K562 (cell line): ENCODE data around the gene UBTD1. TPM values are rescaled to one million over a fixed set of nuclear protein-coding genes. Genes with fewer than 3 reads are reported as not detected.

ENCODE experiments used
- ATAC-seq: fragments of 200-7000 bp; cut with Tn5 transposase; 3 replicates; pipeline ENCODE4 v1.9.1; 2020; ENCODE audit warnings: moderate library complexity
- BruUV-seq: library from RNA; stranded (reverse); fragments of 400-500 nt; replicated peaks from 2 replicates; lab custom pipeline; 2021; lab: Mats Ljungman, UMichigan
- CTCF ChIA-PET: fragments of 300-600 bp; formaldehyde crosslinking; extraction: SDS; loops from one replicate; lab custom pipeline; 2021; ENCODE audit warnings: low intra/inter-chr PET ratio; lab: Yijun Ruan, JAX
- POLR2A ChIA-PET: fragments of 300-600, 350-650 bp; sonication (Branson Sonifier 250); formaldehyde crosslinking; extraction: SDS; loops from one replicate; lab custom pipeline; 2021; ENCODE audit warnings: antibody characterized with exemption, inconsistent platforms; lab: Yijun Ruan, JAX
- DNase-seq, 4 experiments: peaks; one replicate each; pipeline versions ENCODE4 v3.0.0 to v3.0.0-alpha.2; 2011 to 2018; ENCODE audit warnings: low spot score in 3 of 4, mixed read lengths in 3 of 4; ENCODE audit errors: extremely low read depth in 1 of 4
- FAIRE-seq: peaks from 2 replicates; lab custom pipeline; 2011; peaks lifted over from hg19 to GRCh38; lab: Jason Lieb, UNC
- H2AFZ ChIP-seq: 2 replicates; pipeline ENCODE4 v1.6.0; 2011; ENCODE audit warnings: low read depth, low read length, control low read depth, inconsistent platforms
- H3K27ac ChIP-seq: fragments of 200-600 bp; 3 replicates; pipeline ENCODE4 v1.8.0; 2011; ENCODE audit warnings: low read depth, mild to moderate bottlenecking, control low read depth, inconsistent platforms, low read length, moderate library complexity, mixed read lengths; ENCODE audit errors: extremely low read depth
- H3K27me3 ChIP-seq, 2 experiments: fragments of 300-600 bp in 1 of 2; 2 replicates in 1 of 2; 3 replicates in 1 of 2; pipeline versions ENCODE4 v1.6.0 to v1.8.0; 2011; ENCODE audit warnings: inconsistent platforms in 2 of 2, low read length in 2 of 2, mild to moderate bottlenecking in 1 of 2, mixed read lengths in 1 of 2, moderate library complexity in 1 of 2; ENCODE audit not compliant: control insufficient read depth in 2 of 2, insufficient read depth in 2 of 2
- H3K36me3 ChIP-seq: fragments of 300-600 bp; 3 replicates; pipeline ENCODE4 v1.8.0; 2011; ENCODE audit warnings: mild to moderate bottlenecking, low read length, inconsistent platforms; ENCODE audit not compliant: control insufficient read depth, insufficient read depth
- H3K4me1 ChIP-seq, 2 experiments: fragments of 200-600 bp in 1 of 2; replicated peaks in 1 of 2; 2 replicates in 1 of 2; 3 replicates in 1 of 2; pipeline versions ENCODE4 v1.5.1 to v1.8.0; 2011; ENCODE audit warnings: inconsistent platforms in 2 of 2, low read length in 2 of 2, mild to moderate bottlenecking in 1 of 2, mixed read lengths in 1 of 2, moderate library complexity in 1 of 2; ENCODE audit not compliant: control insufficient read depth in 2 of 2, insufficient read depth in 2 of 2
- H3K4me2 ChIP-seq: 2 replicates; pipeline ENCODE4 v1.6.1; 2011; ENCODE audit warnings: low read length, control low read depth, inconsistent platforms, mixed read lengths; ENCODE audit not compliant: insufficient read depth
- H3K4me3 ChIP-seq: fragments of 200-600 bp; sonication (generic), shearing (Covaris generic); 2 replicates; pipeline ENCODE4 v1.5.1; 2016; ENCODE audit warnings: control low read depth, inconsistent platforms
- H3K79me2 ChIP-seq: fragments of 200-600 bp; 3 replicates; pipeline ENCODE4 v1.8.0; 2011; ENCODE audit warnings: low read length, inconsistent platforms; ENCODE audit not compliant: control insufficient read depth, insufficient read depth
- H3K9ac ChIP-seq, 2 experiments: 2 replicates each; pipeline versions ENCODE4 v1.6.0 to v1.6.1; 2011; ENCODE audit warnings: low read depth in 2 of 2, low read length in 2 of 2, control low read depth in 1 of 2, inconsistent platforms in 1 of 2, mild to moderate bottlenecking in 1 of 2, mixed read lengths in 1 of 2; ENCODE audit not compliant: insufficient read depth in 1 of 2
- H3K9me1 ChIP-seq: one replicate; pipeline ENCODE4 v1.6.0; 2011; ENCODE audit warnings: inconsistent platforms, mild to moderate bottlenecking, low read length, moderate library complexity; ENCODE audit not compliant: control insufficient read depth, insufficient read depth
- H3K9me3 ChIP-seq: replicated peaks from 2 replicates; pipeline ENCODE4 v1.5.1; 2011; ENCODE audit warnings: low read depth, low read length, inconsistent platforms; ENCODE audit not compliant: control insufficient read depth, insufficient read depth
- H4K20me1 ChIP-seq: replicated peaks from 2 replicates; pipeline ENCODE4 v1.6.1; 2011; ENCODE audit warnings: low read length, inconsistent platforms, mixed read lengths; ENCODE audit not compliant: control insufficient read depth, insufficient read depth
- ADNP ChIP-seq: fragments of 200-800 bp; sonication (Bioruptor generic); IDR thresholded peaks from 2 replicates; pipeline ENCODE4 v1.6.1; 2016; ENCODE audit warnings: missing genetic modification characterization, missing compliant biosample characterization
- CHD1 ChIP-seq: fragments of 200-600 bp; sonication (generic); IDR thresholded peaks from one replicate; pipeline ENCODE4 v1.6.1; 2012; ENCODE audit warnings: mild to moderate bottlenecking, moderate library complexity, low read length, inconsistent platforms
- GTF2E2 ChIP-seq: fragments of 200-800 bp; sonication (Bioruptor generic); IDR thresholded peaks from 2 replicates; pipeline ENCODE4 v1.6.1; 2016; ENCODE audit warnings: missing genetic modification characterization, missing compliant biosample characterization
- LCOR ChIP-seq: sonication (generic); formaldehyde crosslinking; IDR thresholded peaks from 2 replicates; pipeline ENCODE4 v1.8.0; 2022; ENCODE audit warnings: mild to moderate bottlenecking, missing genetic modification reagents
- NR0B1 ChIP-seq: fragments of 450-650 bp; IDR thresholded peaks from one replicate; pipeline ENCODE4 v1.6.1; 2018; ENCODE audit warnings: mild to moderate bottlenecking, moderate library complexity; ENCODE audit not compliant: partially characterized antibody
- NR2C2 ChIP-seq, 2 experiments: fragments of 200-800 bp in 1 of 2; sonication (Bioruptor generic) in 1 of 2; sonication (generic) in 1 of 2; formaldehyde crosslinking in 1 of 2; IDR thresholded peaks; 2 replicates each; pipeline versions ENCODE4 v1.6.1 to v1.8.0; 2016 to 2022; ENCODE audit warnings: mild to moderate bottlenecking in 1 of 2, missing compliant biosample characterization in 1 of 2, missing genetic modification characterization in 1 of 2, missing genetic modification reagents in 1 of 2
- RBM22 ChIP-seq: fragments of 200-400 bp; formaldehyde crosslinking; IDR thresholded peaks from 2 replicates; pipeline ENCODE4 v1.6.1; 2018; ENCODE audit warnings: low read length, low read depth; ENCODE audit not compliant: poor library complexity, severe bottlenecking
- WGBS: fragments of 100-300 bp; shearing (Covaris generic); methylation state at CpG from one replicate; pipeline ENCODE4 v1.1.6; 2016; ENCODE audit warnings: low coverage, mixed read lengths; ENCODE audit not compliant: insufficient coverage; ENCODE audit errors: missing lambda C conversion rate; 5-methylcytosine and 5-hydroxymethylcytosine counted together
- in situ Hi-C: fragments of 300-500 bp; cut with MboI; formaldehyde crosslinking; loops from 4 replicates; pipeline ENCODE4 v1.15.0; 2018; ENCODE audit warnings: inconsistent platforms, mixed read lengths
- intact Hi-C: fragments of 100-400 bp; cut with micrococcal nuclease; formaldehyde crosslinking; loops from 2 replicates; pipeline ENCODE4 v1.14.2; 2022
- polyA plus RNA-seq, 8 experiments: library from polyadenylated mRNA; depleted of rRNA in 4 of 8; stranded (reverse) in 5 of 8; unstranded in 3 of 8; fragments of >200 nt; fragmentation: Nextera tagmentation in 2 of 8; fragmentation: Illumina TruSeq in 1 of 8; extraction: Ambion mirVana in 2 of 8; extraction: Trizol in 1 of 8; gene quantifications; 2 replicates each; pipeline versions ENCODE4 v1.2.1 to v1.2.3, GENCODE V29; 2011 to 2014; ENCODE audit warnings: inconsistent platforms in 1 of 8, missing spikeins in 1 of 8
- total RNA-seq, 7 experiments: library from RNA; depleted of rRNA in 6 of 7; stranded (reverse); fragments of >200 nt in 6 of 7; fragmentation: Illumina TruSeq in 2 of 7; extraction: Trizol in 2 of 7; gene quantifications; 2 replicates each; pipeline versions ENCODE4 v1.2.1 to v1.2.3, GENCODE V29; 2011 to 2021; ENCODE audit warnings: low replicate concordance in 1 of 7

Gene UBTD1
- total and polyA plus RNA-seq, 9 of the 15 experiments (the other 6 are each of a cell fraction or from before 2014, with no cell fraction given), result 0.08 to 1.6 (median 0.81) TPM; not detected in 1

- DNase-seq, result no peak
- Histone ChIP-seq H3K4me1 (peaks cover 15 to 20% of the 10 kb centered on the region in 2 experiments; a peak in 4 of 5 replicates), H3K27ac (no peak overlapping the region), H3K79me2 (no peaks in the 10 kb centered on the region), H3K4me3 (no peak overlapping the region), H3K36me3 (no peaks in the 10 kb centered on the region), H3K9ac (no peak overlapping the region; a peak in 1 of 4 replicates), H4K20me1 (no peaks in the 10 kb centered on the region), H3K9me1 (no peaks in the 10 kb centered on the region), H2AFZ (no peak overlapping the region), H3K27me3 (no peaks in the 10 kb centered on the region), H3K9me3 (no peaks in the 10 kb centered on the region), H3K4me2 (no peak overlapping the region)
- ChIA-PET POLR2A (interaction anchor here (0.6 to 1.6 kb wide), 3 partner anchors 10 to 40 kb away, joined by 3 to 4 read pairs (median 3); partner anchors contain the start of gene UBTD1), CTCF (no interaction called here)
- BruUV-seq, result no TSS peak
- in situ Hi-C loops, result no loop called here
- no peak for ATAC-seq
- TF ChIP-seq GTF2E2 (no peak), CHD1 (no peak), NR2C2 (CRISPR knock-in tag; IDR thresholded peaks at IDR 0.05) (no peak), NR2C2 (tag; IDR thresholded peaks at IDR 0.05) (no peak), NR0B1 (no peak), LCOR (CRISPR knock-in tag) (no peak), RBM22 (no peak), ADNP (tag) (no peak)
- FAIRE-seq, result no peak
- intact Hi-C loops, result no loop called here
- 63% methylated on average over 4 of the region's 4 CpGs for WGBS
These were observed 40.1 kb downstream of the UBTD1 start for GRCh38 chr10:97538839-97539238.
